Kidney (tissue), 14 donors: ENCODE data around the gene LTBP4. TPM values are rescaled to one million over a fixed set of nuclear protein-coding genes. Genes with fewer than 3 reads are reported as not detected.
A peak's percentile ranks its signal among the peaks of the same experiment; 100 is the strongest.

Source experiments
- DNase-seq, 5 donors: peaks; one replicate each; pipeline ENCODE4 v3.0.0-alpha.2; 2013 to 2020
- FAIRE-seq: peaks from 2 replicates; lab custom pipeline; 2012; peaks lifted over from hg19 to GRCh38; lab: Jason Lieb, UNC
- H3K27ac ChIP-seq, 2 donors: one replicate each; pipeline ENCODE4 v1.7.0; 2013; ENCODE audit warnings: low read depth in 2 of 2, low read length in 2 of 2, inconsistent platforms in 1 of 2
- H3K27me3 ChIP-seq: one replicate; pipeline ENCODE4 v1.7.1; 2013; ENCODE audit warnings: low read length, inconsistent platforms; ENCODE audit not compliant: control insufficient read depth, insufficient read depth
- H3K36me3 ChIP-seq, 3 donors: one replicate each; pipeline versions ENCODE4 v1.7.0 to v1.7.1; 2013; ENCODE audit warnings: low read length in 3 of 3, control low read depth in 1 of 3, inconsistent platforms in 1 of 3; ENCODE audit not compliant: insufficient read depth in 3 of 3, control insufficient read depth in 2 of 3
- H3K4me1 ChIP-seq, 3 donors: one replicate each; pipeline versions ENCODE4 v1.7.0 to v1.7.1; 2013; ENCODE audit warnings: low read length in 3 of 3, inconsistent platforms in 1 of 3, low read depth in 1 of 3; ENCODE audit not compliant: control insufficient read depth in 2 of 3, insufficient read depth in 2 of 3
- H3K4me3 ChIP-seq, 3 donors: one replicate each; pipeline versions ENCODE4 v1.7.0 to v1.8.1; 2013; ENCODE audit warnings: low read length in 3 of 3, control low read depth in 1 of 3, inconsistent platforms in 1 of 3
- H3K9ac ChIP-seq, 3 donors: one replicate each; pipeline versions ENCODE4 v1.7.0 to v1.7.1; 2013; ENCODE audit warnings: low read length in 3 of 3, control low read depth in 1 of 3, inconsistent platforms in 1 of 3
- H3K9me3 ChIP-seq, 3 donors: one replicate each; pipeline versions ENCODE4 v1.7.0 to v1.7.1; 2013; ENCODE audit warnings: low read length in 3 of 3, control low read depth in 1 of 3, inconsistent platforms in 1 of 3; ENCODE audit not compliant: control insufficient read depth in 2 of 3, insufficient read depth in 1 of 3
- CTCF ChIP-seq: IDR thresholded peaks from 3 replicates; pipeline ENCODE4 v1.5.1; 2012; ENCODE audit warnings: mild to moderate bottlenecking, moderate library complexity, borderline replicate concordance; ENCODE audit not compliant: insufficient read depth; ENCODE audit errors: extremely low read depth
- intact Hi-C: fragments of 100-400 bp; cut with DNase I; formaldehyde crosslinking; loops from one replicate; pipeline ENCODE4 v1.11.1; 2022
- polyA plus RNA-seq: library from polyadenylated mRNA; stranded (reverse); fragments of 350-450 nt; fragmentation: Illumina TruSeq; extraction: RNeasy Lipid Tissue Mini Kit (QIAGEN cat#74804); gene quantifications from one replicate; pipeline ENCODE4 v1.2.3, GENCODE V29; 2014; ENCODE audit warnings: low read depth, low replicate concordance; ENCODE audit not compliant: insufficient read depth
- total RNA-seq: library from RNA; stranded (reverse); fragmentation: NEBNext Ultra II Directional; extraction: Animal tissue kit (Norgen Biotek cat#: 25700); gene quantifications from one replicate; pipeline ENCODE4 v1.2.1, GENCODE V29; 2021
- donor health status: control.
- donor health status: control.
- donor health status: control.
- donor health status: control.
- donor health status: control.
- donor health status: DM: yes; HTN: yes; CAD: no.
- donor health status: Normal renal cell carcinoma (clear cell type).

The LTBP4 gene
- total and polyA plus RNA-seq, 2 donors from 2014 or later = 52.1 to 155 TPM

GRCh38 chr19:40565355-40565754, 35.8 kb upstream of the LTBP4 start:
- Histone ChIP-seq H3K9ac (no peak overlapping the region), H3K9me3 (no peaks in the 10 kb centered on the region), H3K4me3 (no peak overlapping the region), H3K27me3 (peaks cover 14% of the 10 kb centered on the region), H3K27ac (no peak overlapping the region), H3K36me3 (no peaks in the 10 kb centered on the region), H3K4me1 (peaks cover 0 to 3% (median 0%) of the 10 kb centered on the region in 3 donors)
- DNase-seq (peak in 1 of 5 donors; percentile 37), FAIRE-seq (no peak)
- TF ChIP-seq CTCF = no peak
- intact Hi-C loops = no loop called here

DNA sequence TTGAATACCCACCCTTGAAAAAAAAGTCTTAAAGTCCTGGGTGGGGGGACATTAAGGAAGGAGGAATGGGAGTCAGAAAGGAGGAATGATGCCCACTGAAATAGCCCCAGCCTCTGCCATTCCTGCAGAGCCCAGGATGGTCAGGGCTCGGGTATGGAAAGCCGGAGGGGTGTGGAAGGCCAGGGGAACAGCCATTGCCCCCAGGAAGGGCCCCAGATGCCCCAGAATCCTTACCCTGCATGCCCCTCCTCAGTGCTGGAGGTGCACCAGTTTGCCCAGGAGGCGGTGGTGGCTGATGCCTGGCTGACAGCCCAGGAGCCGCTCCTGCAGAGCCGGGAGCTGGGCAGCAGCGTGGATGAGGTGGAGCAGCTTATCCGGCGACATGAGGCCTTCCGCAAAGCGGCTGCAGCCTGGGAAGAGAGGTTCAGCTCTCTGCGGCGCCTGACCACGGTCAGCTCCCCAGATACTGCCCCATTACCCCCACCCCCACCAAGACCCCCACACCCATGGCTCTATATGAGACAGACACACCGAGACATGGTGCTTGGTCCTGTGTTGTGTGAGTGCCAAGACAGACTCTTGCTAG, 35.2 kb upstream of the LTBP4 start:
- H3K27me3 ChIP-seq = peaks cover 14% of the 10 kb centered on the region
- H3K27ac ChIP-seq = no peak overlapping the region
- no peak overlapping the region for H3K9ac ChIP-seq
- DNase-seq (peak in 1 of 5 donors; percentile 50), FAIRE-seq (no peak)
- no peaks in the 10 kb centered on the region for H3K9me3 ChIP-seq
- H3K4me1 ChIP-seq = peaks cover 0 to 3% (median 0%) of the 10 kb centered on the region in 3 donors
- no peak overlapping the region for H3K4me3 ChIP-seq
- intact Hi-C loops = no loop called here
- no peak for TF ChIP-seq CTCF
- no peaks in the 10 kb centered on the region for H3K36me3 ChIP-seq

GRCh38 chr19:40567040-40567749, 34.0 kb upstream of the LTBP4 start:
- no peaks in the 10 kb centered on the region for H3K9me3 ChIP-seq
- FAIRE-seq (no peak), DNase-seq (peak in 1 of 5 donors; percentile 57)
- H3K27me3 ChIP-seq = peaks cover 14% of the 10 kb centered on the region
- H3K9ac ChIP-seq = no peak overlapping the region
- no peak for TF ChIP-seq CTCF
- peaks cover 0 to 3% (median 0%) of the 10 kb centered on the region in 3 donors for H3K4me1 ChIP-seq
- intact Hi-C loops = no loop called here
- no peaks in the 10 kb centered on the region for H3K36me3 ChIP-seq
- no peak overlapping the region for H3K27ac ChIP-seq
- no peak overlapping the region for H3K4me3 ChIP-seq
